Femur (tissue), 1 donor: ENCODE results near the gene NKX1-1.

ENCODE experiments used
- DNase-seq: peaks from one replicate; pipeline ENCODE4 v3.0.0-alpha.2; 2017

Gene NKX1-1

GRCh38 chr4:1356181-1356998 is 49.9 kb downstream of the NKX1-1 start:
- DNase-seq, result peak; percentile 66

GRCh38 chr4:1355378-1355777 is 50.9 kb downstream of the NKX1-1 start:
- no peak for DNase-seq

GRCh38 chr4:1354983-1355275 is 51.3 kb downstream of the NKX1-1 start:
- DNase-seq, result no peak

GRCh38 chr4:1354136-1354982 is 51.9 kb downstream of the NKX1-1 start:
- DNase-seq, result no peak

GRCh38 chr4:1353186-1354055 is 52.8 kb downstream of the NKX1-1 start:
- no peak for DNase-seq
